Measurements from ENCODE around the gene SPIRE2.
"Not testable (repeated sequence)": the region's sequence is repeated elsewhere in the genome, so short reads cannot be mapped to it uniquely, and the experiment has no call there.

Gene SPIRE2

DNA sequence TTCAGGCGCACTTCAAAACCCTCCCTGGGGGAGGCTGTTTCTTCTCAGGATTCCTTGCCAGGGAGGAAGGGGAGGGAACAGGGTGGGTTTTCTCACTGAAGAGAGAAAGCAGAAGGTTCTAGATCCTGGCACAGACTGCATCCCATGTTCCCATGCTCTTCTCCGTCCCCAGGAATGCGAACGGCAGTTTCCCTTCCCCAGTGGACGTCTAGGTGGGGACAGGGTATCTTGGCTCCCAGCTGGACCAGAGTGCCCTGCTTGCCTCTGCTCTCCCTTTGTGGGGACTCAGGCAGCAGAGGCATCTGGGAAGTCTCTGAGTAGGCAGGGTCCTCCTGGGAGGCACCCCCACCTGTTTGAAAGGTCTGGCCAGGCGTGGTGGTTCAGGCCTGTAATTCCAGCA, 42.2 kb downstream of the SPIRE2 start:
- no peak for DNase-seq

DNA sequence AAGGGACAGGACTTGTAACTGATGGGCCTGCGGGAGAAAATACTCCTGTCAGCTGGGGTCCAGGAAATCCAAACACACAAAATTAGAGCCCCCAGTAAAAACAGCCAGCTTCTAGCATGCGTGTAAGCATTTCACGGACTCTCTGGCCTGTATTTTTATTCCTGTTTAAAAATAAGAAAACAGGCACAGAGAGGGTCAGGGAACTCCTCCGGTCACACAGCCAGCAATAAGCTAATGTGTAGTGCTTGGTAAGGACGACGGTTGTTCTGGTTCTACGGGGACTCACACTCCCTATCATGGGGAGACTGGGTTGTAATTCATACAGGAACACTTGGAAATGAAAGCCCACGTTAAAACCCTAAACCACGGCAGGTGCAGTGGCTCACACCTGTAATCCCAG, 43.6 kb downstream of the SPIRE2 start:
- DNase-seq, result no peak

- peak; percentile 84 for DNase-seq
These were observed 45.1 kb downstream of the SPIRE2 start, which contains the start of gene TCF25 for GRCh38 chr16:89873109-89873971. TSS of gene TCF25 (plus strand) at chr16:89873592. CDS start at chr16:89873668, 76 bp downstream.

DNA sequence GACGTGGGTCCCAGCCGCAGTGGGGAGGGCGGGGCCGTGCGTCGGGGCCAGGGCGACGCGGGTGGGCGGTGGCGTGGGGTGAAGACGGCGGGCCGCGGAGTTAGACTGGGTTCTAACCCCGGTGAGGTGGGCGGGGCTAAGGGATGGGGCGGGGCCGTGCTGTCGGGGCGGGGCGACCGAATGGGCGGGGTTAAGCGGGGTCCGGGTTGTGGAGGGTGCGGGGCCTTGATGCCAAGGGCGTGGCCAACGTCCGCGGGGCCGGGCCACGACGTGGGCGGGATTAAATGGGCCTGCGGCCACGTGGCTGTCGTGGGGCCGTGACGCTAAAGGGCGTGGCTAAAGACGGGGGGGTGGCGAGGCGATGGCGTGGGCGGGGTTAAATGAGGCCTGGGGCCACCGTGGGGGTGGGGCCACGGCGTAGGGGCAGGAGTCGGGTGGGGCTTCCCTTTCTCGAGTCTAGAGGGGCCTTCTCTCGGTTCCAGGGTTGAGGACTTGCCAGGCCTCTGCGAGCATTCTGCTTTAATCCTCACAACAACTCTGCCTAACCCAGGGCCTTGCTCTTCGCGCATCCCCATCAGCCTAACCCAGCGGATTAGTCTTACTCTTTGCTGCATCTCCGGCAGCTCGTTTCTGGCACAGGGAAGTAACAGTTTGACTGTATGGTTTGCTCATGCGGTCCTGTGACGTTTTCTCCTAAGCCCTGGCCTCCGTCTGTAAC, 45.9 kb downstream of the SPIRE2 start:
- DNase-seq, result peak; percentile 98

- not testable (repeated sequence) for DNase-seq
These were observed 50.8 kb downstream of the SPIRE2 start for GRCh38 chr16:89879123-89879522.

DNA sequence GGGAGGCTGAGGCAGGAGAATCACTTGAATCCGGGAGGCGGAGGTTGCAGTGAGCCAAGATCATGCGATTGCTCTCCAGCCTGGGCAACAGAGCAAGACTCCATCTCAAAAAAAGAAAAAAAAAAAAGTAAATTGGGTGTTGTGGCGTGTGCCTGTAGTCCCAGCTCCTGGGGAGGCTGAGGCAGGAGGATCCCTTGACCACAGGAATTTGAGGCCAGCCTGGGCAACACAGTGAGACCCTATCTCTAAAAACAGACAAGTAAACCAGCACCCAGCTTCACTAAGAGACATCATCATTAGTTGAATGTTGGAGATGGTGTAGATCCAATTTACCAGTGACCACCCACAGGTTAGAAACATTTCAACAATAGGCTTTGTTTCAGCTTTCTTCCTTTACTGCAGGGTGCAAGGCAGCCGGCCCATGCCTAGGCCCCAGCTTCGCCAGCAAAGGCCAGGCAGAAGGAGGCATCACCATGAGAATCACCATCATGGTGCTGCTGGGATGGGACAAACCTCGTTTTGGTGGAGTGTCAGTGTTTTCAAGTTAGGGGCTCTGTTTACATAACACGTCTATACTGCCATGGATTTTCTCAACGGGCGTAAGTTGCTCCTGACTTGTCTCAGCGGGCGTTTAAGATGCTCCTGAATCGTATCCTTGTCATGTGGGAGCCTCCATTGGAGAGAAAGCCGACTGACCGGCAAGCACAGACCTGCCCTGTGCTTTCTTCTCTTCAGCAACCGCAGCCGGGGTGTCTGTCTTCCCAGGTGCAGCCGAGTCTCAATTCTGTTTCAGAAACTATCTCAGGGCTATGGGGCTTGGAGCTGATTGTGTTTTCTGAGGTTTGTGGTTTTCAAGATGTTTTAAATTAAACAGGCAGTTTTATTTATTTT, 52.4 kb downstream of the SPIRE2 start:
- no peak for DNase-seq

- no peak for DNase-seq
These were observed 53.1 kb downstream of the SPIRE2 start for GRCh38 chr16:89881368-89881730.

- no peak for DNase-seq
These were observed 55.2 kb downstream of the SPIRE2 start for GRCh38 chr16:89883346-89884040.

DNA sequence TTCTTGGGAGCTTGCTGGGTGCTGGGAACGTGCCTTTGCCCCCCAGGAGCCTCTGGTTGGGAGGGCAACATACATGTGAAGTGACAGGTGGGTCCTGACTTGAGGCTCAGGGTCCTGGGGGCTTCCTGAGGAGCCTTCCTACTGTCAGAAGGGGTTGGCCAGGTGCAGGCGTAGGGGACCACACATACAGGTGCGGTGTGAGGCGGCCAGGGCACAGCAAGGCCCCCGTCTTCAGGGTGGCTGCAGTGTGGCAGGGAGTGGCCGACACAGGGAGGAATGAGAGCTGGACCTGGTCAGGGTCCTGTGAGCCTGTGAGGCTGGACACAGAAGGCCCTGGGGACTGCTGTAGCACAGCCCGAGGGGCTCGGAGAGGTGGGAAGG, 55.8 kb downstream of the SPIRE2 start:
- DNase-seq, result no peak

- DNase-seq, result no peak
These were observed 59.0 kb downstream of the SPIRE2 start for GRCh38 chr16:89887243-89887642.

DNA sequence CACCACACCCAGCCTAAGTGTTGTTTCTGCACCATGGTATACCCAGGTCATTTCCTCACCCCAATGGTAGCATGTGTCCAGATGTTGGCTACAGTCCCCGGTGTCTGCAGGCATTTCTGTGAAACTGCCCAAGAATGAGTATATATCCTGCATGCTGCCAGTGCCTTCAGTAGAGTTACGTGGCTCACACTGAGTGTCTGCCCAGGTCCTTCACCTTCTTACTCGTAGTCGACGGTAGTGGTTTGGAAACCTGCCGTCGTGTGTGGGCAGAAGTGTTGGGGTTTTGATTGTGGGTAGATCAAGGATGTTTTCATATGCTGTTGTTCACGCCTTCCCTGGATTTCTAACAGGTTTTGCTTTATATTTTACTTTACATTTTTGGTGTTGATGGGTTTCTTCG, 61.9 kb downstream of the SPIRE2 start:
- no peak for DNase-seq

DNA sequence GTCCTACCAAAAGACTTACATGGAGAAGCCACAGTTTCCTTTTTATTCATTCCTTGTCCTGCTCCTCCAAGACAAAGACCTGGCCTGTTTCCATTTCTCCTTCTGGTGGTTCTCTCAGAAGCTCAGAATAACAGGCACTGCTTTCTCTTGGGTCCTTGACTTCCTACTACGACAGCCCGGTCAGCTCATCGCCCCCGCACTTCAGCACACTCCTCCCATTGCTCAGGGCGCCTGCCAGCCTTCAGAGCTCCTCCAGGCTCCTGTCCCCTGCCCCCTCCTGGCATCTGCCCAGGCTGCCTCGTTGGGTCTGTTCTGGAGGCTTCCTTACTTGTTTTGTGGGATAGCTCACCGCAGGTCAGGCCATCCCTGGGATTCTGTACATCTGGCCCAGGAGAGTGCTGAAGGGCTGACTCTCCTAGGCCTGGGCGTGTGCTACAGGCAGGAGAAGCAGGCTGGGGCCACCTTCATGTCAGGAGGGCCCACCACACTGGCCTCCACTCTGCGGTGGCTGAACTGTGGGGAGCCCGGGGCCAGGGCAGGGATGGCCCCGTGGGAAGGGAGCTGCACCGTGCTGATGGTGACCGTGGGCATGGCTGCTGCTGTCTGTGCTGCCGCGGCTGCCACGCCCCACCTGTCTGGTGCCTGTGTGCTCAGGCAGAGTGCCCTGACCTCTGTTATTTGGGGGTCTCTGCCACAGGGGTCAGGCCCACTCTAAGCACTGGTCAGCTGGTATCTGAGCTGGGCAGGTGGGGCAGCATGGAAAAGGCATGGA, 62.8 kb downstream of the SPIRE2 start:
- no peak for DNase-seq

- DNase-seq, result no peak
These were observed 63.9 kb downstream of the SPIRE2 start for GRCh38 chr16:89892055-89892630.

- no peak for DNase-seq
These were observed 64.4 kb downstream of the SPIRE2 start for GRCh38 chr16:89892635-89893034.

GRCh38 chr16:89893642-89894548, 65.6 kb downstream of the SPIRE2 start:
- DNase-seq, result no peak

DNA sequence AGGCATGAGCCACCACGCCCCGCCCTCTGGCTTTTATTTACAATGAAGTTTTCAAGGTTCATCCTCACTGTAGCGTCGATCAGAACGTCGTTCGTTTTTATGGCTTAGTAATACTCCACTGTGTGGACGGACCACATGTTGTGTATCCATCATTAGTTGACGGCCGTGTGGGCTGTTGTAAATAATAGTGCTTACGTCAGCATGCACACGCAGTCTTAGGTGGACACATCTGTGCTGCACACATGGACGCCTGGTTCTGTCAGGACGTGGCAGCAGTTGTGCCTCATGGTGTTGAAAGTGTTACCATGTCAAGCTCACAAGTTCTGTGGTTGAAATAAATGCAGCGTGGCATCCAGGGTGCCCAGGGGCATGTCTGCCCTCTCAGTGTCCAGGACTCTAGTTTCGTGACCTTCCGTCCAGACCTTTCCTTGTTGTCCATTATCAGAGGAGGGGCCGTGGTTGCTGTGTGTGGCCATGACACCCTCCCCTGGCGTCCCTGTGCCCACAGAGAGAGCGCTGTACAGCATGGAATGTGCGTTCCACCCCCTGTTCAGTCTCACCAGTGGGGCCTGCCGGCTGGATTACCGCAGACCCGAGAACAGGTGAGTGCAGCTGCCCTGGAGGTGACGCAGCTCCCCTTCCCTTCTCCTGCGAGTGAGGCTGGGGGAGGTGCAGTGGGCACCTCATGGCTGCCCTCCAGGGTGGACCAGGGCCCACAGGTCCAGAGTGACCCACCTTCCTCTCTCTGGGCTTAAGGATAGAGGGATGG, 67.4 kb downstream of the SPIRE2 start:
- DNase-seq, result no peak

DNA sequence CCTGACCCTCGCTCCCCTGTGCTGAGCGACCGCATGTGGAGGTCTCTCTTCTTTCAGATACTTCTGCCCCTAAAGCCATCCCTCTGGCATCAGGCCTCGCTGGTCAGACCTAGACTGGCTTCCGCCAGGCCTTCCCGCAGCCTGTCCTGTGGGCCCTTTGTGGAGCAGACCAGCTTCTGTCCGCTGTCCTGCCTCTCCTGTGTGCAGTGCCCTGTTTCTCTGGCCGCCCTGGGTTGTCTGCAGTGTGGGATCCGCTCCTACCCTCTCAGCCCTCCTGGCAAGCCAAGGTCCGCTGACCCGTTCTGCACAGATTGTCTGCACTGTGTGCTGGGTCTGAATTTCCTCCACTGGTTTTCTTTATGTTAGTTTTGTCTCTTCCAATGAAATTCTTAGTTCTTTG, 68.9 kb downstream of the SPIRE2 start:
- no peak for DNase-seq

DNA sequence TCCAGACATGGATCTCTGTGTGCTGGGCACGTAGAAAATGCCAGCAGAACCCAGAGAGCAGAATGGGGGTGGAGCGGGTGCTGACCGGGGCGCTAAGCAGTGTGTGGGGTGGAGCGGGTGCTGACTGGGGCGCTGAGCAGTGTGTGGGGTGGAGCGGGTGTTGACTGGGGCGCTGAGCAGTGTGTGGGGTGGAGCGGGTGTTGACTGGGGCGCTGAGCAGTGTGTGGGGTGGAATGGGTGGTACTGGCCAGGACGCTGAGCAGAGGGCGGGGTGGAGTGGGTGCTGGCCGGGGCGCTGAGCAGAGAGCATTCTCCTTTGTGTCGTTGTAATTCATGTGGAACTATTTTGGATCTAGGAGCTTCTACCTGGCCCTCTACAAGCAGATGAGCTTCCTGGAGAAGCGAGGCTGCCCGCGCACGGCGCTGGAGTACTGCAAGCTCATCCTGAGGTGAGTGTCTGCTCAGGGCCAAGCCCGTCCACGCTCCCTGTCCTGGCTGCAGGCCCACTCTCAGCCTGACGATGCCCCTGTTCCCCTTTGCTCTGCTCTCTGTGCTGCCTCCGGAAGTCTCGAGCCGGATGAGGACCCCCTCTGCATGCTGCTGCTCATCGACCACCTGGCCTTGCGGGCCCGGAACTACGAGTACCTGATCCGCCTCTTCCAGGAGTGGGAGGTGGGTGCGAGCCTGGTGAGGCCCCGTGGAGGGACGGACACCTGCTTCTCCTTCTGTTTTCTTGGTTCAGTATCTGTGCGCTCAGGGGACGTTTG, 70.1 kb downstream of the SPIRE2 start:
- DNase-seq, result no peak
